GM21423 (cell line): ENCODE results near the gene LNP1.
"Not testable (repeated sequence)": the region's sequence is repeated elsewhere in the genome, so short reads cannot be mapped to it uniquely, and the experiment has no call there.

Experiments used
- ATAC-seq: cut with Tn5 transposase; IDR thresholded peaks from one replicate; pipeline ENCODE4 v1.9.1; 2021; ENCODE audit warnings: mild to moderate bottlenecking, moderate library complexity; ENCODE audit not compliant: unreplicated experiment

LNP1 gene, protein sequence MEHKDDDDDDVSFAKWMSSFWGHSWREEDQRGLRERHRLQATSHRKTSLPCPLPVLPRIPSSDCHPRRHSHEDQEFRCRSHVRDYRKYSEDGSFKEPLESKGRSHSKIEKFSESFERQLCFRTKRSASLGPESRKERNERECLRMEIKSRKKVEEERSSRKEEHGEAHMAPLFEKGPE

DNA sequence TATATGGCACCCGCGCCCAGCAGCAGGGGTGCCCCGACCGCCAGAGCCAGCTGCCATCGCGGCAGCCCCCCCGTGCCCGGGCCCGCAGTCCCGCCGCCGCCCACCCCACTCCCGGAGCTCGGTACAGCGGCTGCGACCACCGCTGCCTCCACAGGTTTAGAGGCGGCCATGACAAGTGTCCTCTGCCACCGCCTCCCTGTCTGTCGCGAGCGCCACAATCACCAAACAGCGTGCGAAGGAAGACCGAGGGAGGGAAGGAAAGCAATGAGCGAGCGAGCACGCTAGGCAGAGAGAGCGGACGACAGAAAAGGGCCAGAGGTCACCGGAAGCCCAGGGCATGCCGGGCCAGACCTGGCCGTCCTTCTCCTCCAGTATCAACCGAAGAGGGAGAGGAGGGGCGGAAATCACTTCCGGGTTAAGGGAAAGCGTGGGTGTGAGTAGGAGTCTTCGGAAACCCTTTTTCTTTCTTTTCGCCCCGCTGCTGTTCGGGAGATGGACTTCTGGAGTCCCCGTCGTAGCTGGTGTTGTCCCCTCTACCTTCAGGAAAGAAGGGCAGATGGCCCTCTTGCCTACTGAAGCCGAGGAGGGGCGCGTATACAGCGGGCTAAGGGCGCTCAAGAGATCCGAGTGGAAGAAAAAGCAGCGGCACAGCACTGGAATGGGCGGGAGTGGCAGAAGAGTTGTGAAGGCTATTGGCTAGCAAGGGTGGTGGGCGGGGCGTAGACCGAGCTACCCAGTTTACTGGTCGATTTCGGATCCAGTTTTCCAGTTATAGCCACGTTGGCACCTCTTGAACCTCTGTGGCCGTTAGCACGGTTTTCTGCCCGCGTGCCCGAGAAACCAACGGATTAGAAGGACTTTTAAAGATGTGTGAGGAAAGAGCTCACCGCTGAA lies at the start of gene LNP1, which contains the start of gene TOMM70:
Gene LNP1 (plus strand): TSS at position 760 of the 894 bp plus-strand sequence. CDS start 28,191 bp downstream, outside the sequence.
Gene TOMM70 (minus strand): TSS at position 310 of the 894 bp plus-strand sequence. CDS start 140 bp downstream, at position 170.
- peak; percentile 90 for ATAC-seq

DNA sequence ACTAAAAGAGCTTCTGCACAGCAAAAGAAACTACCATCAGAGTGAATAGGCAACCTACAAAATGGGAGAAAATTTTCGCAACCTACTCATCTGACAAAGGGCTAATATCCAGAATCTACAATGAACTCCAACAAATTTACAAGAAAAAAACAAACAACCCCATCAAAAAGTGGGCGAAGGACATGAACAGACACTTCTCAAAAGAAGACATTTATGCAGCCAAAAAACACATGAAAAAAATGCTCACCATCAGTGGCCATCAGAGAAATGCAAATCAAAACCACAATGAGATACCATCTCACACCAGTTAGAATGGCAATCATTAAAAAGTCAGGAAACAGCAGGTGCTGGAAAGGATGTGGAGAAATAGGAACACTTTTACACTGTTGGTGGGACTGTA lies 49.6 kb upstream of the LNP1 start:
- not testable (repeated sequence) for ATAC-seq

DNA sequence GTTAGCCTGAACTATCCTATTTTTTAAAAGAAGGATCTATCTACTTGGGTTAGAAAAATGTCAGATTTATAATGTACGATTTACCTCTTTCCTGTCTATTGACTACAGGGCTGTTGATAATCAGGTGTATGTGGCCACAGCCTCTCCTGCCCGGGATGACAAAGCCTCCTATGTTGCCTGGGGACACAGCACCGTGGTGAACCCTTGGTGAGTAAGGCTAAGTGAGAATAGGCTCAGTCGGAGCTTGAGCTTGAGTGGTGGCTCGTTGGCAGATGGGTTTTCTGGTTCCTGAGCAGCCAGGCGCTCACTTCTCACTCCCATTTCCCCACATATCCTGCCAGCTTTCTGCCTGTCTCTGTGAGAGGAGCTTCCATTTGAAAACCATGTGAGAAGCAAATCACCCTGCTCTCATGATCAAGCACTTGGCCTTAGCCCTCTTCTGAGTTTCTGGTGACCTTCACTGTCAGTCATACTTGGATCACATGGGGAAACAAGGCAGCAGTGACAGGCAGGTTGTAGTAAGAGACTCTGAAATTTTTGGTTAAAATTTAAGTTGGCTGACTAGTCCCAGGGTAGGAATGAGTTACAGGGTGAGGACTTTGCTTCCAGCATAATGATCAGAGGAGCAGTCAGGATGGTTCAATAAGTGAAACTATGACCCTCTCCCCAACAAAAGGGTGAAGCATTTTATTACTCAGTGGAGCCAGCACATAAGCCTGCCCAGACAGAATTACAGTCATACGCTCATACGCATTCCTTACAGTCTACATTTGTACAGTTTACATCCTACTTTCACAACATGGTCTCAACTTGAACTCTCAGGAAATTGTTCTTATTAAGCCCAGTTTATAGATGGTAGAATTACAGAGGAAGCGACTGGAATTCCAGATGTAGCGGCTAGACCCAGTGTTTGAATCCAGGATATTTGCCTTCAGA lies 48.8 kb upstream of the LNP1 start:
- no peak for ATAC-seq

DNA sequence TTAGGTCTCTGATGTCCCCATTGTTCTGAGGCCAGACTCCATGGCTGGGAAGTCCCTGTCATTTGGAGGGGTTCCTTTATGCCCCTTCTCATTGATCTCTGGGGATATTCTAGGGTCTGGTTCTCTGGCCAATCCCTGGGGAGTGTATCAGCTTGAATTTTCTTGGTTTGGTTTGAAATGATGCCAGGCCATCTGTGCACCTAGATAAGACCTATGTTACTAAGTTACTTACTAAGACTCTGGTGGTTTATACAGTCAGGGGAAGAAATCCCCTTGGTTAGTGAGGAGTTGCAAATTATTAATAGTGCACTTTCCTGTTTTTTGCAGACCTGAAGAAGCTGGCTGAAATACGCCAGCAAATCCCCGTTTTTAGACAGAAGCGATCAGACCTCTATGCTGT lies 46.5 kb upstream of the LNP1 start:
- ATAC-seq: peak; percentile 70

DNA sequence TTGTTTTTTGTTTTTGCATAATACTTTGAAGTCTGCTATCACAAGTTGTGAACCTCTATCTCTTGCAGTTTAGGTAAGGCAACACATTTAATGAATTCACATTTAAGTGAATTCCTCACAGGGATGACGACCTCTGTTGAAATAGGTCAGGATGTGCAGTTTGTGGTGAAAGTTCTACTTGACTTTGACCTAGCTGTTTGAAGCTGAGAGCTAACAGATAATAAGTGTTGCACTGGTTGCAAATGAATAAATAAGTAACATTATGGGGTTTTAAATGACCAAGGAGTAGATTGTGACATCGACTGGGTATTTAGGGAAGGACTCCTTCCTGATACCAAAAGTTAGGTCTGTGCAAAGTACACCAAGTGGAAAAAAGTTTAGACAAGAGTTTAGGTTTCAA lies 42.9 kb upstream of the LNP1 start:
- ATAC-seq: no peak

DNA sequence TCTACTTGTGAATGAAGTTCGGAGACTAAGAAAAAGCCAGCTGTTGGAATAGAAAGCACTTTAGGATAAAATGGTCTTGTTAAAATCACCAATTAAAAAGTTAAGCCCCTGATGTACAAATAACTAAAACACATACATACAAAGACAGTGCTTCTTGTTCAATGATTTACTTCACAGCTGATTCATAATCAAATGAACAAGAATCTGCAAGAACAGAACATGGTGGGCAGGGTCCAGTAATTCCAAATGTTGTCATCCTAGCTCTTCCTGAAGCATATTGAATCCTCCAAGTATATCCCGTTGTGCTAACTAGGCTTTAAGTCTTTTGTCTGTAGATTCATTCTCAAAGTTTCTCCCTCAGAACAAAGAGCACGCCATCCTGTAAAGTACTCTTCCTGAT lies 42.3 kb upstream of the LNP1 start:
- no peak for ATAC-seq

DNA sequence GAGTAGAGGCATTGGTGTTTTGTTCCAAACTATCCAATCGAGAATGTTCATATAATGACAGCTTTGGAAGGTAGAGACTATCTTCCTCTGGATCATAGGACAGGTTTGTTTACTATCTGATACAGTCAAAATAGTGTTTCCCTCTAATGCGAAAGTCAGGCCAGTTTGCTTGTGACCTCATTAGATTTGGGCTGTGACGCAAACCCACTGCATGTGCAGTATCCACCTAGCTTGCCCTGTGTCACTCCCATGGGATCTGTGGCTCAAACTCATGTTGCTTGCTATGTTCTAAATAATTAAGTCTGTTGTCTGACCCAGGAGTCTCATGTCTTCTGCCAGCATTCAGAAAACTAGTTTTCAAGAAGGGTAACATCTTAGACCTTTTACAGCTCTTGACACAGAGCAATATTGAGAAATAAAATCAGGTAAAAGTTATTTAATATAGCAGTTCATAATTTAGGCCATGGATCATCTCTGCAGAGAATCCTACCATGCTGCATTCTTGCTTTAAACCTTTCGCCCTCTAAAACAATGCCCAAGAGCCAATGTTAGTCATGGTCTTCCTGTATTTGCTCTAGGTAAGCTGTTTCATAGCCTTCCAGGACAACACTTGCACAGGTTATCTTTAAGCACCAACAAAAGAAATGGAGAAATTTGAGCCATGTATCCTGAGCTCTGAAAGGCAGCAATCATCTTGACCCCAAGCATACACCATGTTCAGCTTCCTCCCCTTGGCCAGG lies 40.4 kb upstream of the LNP1 start:
- no peak for ATAC-seq

DNA sequence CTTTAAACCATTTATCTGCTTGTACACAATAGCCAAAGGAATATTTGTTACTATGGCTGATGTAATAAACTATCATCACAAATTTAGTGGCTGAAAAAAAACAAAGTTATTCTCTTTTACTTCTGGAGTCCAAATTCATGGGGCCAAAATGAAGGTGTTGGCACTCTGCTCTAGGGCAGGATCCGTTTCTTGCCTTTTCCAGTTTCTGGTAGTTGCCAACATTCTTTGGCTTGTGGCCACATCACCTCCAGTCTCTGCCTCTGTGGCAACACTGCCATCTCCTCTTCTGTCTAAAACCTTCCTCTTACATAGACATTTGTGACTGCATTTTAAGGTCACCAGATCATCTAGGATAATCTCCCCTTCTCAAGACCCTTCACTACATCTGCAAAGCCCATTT lies 39.4 kb upstream of the LNP1 start:
- ATAC-seq: no peak

DNA sequence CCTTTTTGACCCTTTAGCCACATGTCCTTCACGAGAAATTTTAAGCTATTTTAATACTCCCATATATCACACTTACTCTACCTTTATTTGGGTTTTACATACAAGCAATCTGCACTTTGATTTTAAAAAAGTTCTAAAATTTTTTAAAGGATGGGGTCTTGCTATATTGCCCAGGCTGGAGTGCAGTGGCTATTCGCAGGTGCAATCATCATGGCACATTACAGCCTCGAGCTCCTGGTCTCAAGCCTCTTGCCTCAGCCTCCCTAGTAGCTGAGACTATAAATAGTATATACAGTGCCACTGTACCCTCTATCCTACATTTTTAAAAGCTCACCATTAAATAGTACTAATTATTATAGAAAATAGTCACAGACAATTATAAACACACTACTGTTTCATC lies 36.9 kb upstream of the LNP1 start:
- no peak for ATAC-seq

DNA sequence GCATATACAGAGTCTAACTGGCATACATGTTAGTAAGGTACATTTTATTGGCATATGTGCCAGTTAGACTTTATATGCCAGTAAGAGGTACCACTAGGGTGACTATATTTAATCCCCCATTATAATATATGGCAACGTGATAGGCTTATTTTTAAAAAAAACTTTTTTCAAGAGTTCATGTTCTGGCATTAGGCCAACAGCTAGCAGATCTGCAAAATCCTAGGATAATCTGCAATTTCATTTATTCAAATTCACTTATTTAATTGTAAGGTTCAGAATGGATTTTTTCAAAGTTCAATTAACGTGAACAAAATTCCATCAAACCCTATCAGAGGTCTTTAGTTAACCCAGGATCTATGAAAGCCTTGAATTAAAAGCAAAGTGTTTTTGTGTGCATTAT lies 34.9 kb upstream of the LNP1 start:
- no peak for ATAC-seq

DNA sequence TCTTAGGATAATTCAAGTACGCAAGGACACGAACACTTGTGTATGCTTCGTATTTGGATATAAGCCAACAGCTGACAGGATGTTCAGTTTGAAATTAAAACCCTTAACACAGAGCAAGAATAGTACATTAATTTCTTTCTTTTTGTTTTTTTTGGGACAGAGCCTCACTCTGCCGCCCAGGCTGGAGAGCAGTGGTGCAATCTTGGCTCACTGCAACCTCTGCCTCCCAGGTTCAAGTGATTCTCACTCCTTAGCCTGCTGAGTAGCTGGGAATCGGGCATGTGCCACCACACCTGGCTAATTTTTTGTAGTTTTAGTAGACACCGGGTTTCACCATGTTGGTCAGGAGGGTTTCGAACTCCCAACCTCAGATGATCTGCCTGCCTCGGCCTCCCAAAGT lies 32.9 kb upstream of the LNP1 start:
- no peak for ATAC-seq

DNA sequence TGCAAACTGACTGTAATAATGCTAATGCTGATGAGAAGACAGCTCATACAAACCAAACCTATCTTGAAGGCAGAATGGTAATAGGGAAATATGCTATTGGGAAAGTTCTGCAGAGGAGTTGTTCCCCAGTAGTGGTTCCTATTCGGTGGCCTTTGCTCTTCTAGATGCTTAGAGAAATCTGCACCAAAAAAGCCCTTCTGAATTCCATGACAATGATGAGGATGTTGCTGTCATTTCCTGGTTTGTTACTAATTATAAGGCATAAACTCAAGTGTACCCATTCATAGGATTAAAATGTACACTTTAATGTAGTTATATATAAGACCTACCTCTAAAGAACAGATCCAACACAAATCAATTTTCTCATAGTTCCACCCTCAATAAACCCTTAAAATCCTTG lies 30.6 kb upstream of the LNP1 start:
- ATAC-seq: no peak

DNA sequence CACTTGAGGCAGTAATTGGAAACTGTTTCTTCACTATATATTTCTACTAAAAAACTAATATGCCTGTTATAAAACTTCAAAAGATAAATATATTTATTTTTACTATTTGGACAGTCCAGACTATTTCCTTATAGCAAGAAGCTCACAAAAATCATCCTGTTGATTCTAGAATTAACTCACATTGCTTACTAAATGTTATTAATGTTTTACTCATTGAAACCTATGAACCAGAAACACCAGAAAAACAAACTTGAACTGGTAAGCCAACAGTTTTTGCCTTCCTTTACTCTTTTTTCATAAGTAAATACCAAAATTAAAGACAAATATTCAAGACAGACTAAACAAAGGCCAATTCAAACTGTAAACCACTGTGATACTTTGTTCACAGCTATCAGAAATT lies 26.8 kb upstream of the LNP1 start:
- no peak for ATAC-seq

DNA sequence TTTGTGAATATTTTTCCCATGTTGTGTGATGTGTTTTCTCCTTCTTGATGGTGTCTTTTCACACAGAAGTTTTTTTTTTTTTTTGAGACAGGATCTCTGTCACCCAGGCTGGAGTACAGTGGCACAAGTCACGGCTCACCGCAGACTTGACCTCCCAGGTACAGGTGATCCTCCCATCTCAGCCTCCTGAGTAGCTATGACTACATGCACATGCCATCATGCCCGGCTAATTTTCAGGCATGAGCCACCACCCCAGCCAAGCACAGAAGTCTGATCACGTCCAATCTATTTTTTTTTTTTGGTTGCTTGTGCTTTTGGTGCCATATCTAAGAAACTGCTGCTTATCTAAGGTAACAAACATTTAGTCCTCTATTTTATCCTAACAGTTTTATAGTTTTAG lies 25.0 kb upstream of the LNP1 start:
- no peak for ATAC-seq

DNA sequence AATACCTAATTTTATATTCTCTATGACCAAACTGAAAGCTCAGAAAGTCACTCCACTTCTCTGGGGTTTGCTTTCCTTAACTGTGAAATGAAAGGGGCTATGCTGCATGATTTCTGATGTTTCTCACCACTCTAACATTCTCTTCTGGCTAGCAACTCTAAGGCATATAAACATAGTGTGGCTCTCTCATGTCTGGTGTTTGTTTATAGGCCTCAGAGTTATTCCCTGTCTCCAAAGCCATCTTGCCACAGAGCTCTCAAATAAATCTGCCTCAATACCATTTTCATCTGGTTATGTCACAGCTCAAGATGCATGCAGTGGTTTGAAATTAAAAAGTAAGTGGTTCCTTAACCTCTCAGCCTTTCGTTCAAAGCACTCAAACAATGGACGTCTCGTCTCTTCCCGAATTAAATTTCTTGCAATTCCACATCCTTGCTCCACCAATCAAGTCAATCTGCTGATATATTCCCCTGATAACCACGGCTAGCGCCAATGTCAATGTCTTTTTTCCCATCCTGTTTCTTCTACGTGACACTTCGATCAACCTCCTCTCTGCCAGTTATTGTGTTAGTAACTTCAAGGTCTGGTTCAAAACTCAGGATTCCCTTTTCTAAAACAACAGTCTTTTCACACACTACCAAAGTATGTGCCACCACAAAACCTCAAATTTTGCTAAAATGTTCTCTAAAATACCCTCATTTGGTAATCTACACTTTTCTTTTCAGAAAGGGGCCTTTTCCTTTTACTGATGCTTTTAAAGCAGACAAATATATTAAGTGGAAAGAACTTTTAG lies 16.4 kb upstream of the LNP1 start:
- no peak for ATAC-seq

DNA sequence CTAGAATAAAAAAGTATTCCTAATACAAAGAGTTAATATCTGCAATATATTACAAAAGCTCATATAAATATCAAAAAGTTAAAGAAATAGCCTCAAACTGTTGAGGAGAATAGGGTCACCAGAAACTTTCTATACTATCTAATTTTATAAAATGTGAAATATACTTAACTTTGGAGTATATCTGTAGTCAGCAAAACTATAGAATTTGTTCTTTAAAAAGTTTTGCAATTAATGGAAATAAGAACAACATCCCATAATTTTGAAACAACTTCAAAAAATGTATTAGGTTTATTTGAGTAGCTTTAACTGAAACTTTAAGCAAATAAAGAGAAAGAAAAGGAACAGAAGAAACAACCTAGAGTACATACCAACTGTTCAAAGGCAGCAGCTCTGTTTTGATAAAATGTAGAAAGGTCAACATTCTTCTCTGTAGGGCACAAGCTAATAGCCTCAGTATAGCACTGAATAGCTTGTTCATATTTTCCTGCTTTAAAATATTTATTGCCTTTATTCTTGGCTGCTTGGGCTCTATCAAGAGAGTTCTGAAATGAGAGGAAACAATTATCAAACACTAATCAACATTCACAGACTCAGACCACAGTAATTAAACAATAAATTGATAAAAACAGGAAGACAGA lies 14.8 kb upstream of the LNP1 start:
- no peak for ATAC-seq

DNA sequence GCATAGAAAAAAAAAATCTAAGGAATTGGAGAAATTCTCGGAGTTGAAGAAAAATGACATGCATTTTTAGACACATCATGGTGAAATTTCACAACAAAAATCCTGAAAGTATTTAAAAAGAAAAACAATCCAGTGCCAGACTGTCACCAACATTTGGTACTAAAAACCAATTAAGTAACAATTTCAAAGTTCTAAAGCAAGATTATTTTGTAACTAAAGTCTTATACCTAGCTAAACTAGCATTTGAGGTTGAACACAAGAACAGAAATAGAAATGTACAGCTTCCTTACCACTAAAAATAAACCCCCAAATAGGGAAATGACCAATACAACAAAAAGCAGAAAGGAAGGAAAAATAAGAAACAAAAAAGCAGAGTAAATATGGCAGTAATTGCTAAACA lies 12.3 kb upstream of the LNP1 start:
- ATAC-seq: no peak

DNA sequence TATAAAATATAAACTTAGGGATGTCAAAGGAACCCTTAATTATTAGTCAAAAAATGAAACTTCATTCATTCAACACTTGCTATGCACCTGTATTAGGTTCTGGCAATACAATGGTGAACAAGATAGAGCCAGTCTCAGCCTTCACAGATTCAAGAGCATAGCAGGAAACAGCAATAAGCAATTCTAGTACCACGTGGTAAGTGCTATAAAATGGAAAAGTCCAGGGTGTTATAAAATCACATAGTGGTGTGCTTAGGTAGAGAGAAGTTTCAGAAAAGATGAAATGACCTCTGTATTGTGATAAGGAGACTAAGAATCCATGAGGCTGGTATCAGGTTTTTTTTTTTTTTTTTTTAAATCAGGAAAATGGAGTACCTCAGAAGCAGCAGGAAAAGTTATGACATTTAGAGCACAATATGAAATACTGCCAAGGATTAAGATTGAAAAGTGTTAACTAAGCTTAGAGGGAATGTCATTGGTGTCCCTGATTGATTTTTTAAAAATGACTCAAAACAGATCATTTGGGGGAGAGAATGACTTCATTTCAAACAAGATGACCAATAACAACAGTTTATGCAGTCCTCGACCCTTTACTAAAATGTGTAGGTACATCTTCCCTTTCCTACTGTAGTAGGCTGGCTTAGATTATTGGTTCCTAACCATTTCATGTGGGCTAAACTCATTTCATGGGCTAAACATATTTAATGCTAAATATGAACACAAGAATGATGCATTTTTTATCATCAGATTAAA lies 5.5 kb upstream of the LNP1 start:
- ATAC-seq: no peak

DNA sequence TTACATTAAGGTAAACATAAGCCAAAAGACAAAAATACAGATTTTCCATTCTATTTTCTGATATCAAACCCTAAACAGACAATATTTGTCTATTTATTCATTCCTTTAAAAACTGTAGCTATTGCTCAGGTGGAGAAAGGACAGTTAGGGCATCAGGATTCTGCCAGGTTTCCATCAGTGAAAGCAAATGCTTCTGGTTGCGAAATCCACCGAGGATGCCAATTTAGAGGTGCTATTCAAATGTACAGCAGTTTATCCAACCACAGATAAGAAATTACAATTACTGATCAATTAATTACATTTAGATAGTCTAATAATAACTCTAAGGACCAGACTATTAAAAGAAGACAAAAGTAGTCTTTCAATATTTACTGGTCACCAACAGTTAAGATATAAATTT lies 4.4 kb upstream of the LNP1 start:
- no peak for ATAC-seq
